NAMALWA (cell line): ENCODE data around the gene EDA.

Source experiments
- DNase-seq: peaks from one replicate; pipeline ENCODE4 v3.0.0-alpha.2; 2015; ENCODE audit warnings: low spot score

Gene EDA

GRCh38 chrX:69615779-69616456, at the start of gene EDA:
TSS of gene EDA (plus strand) at chrX:69616113.
- DNase-seq = peak; percentile 86

GRCh38 chrX:69568828-69569227, 47.1 kb upstream of the EDA start:
- DNase-seq = no peak

- no peak for DNase-seq
Measured at GRCh38 chrX:69597399-69597798, 18.5 kb upstream of the EDA start.

GRCh38 chrX:69600182-69600581, 15.7 kb upstream of the EDA start:
- no peak for DNase-seq

GRCh38 chrX:69603566-69604194, 12.2 kb upstream of the EDA start:
- no peak for DNase-seq

GRCh38 chrX:69605521-69605920, 10.4 kb upstream of the EDA start:
- no peak for DNase-seq

- no peak for DNase-seq
Measured at GRCh38 chrX:69607616-69608015, 8.3 kb upstream of the EDA start.

- DNase-seq = no peak
Measured at GRCh38 chrX:69613946-69614345, 2.0 kb upstream of the EDA start.

GRCh38 chrX:69614886-69615285, 1.0 kb upstream of the EDA start:
- no peak for DNase-seq

- DNase-seq = no peak
Measured at GRCh38 chrX:69615342-69615741, 571 bp upstream of the EDA start.

- DNase-seq = no peak
Measured at GRCh38 chrX:69616457-69617203, 717 bp downstream of the EDA start.

GRCh38 chrX:69618803-69619202, 2.9 kb downstream of the EDA start:
- peak; percentile 67 for DNase-seq

GRCh38 chrX:69626129-69626528, 10.2 kb downstream of the EDA start:
- DNase-seq = no peak

GRCh38 chrX:69627744-69628143, 11.8 kb downstream of the EDA start:
- DNase-seq = no peak

GRCh38 chrX:69630147-69630546, 14.2 kb downstream of the EDA start:
- DNase-seq = no peak

GRCh38 chrX:69664693-69665092, 48.8 kb downstream of the EDA start:
- no peak for DNase-seq

GRCh38 chrX:69670001-69670555, 54.2 kb downstream of the EDA start:
- DNase-seq = no peak

- DNase-seq = no peak
Measured at GRCh38 chrX:69674891-69675290, 59.0 kb downstream of the EDA start.

GRCh38 chrX:69705818-69706217, 89.9 kb downstream of the EDA start:
- no peak for DNase-seq

GRCh38 chrX:69718102-69718501, 102.2 kb downstream of the EDA start:
- DNase-seq = no peak

- no peak for DNase-seq
Measured at GRCh38 chrX:69724307-69724706, 108.4 kb downstream of the EDA start.

- no peak for DNase-seq
Measured at GRCh38 chrX:69740317-69740716, 124.4 kb downstream of the EDA start.

- DNase-seq = no peak
Measured at GRCh38 chrX:69741721-69742120, 125.8 kb downstream of the EDA start.
